ENCODE measurements around the gene CPT1C.

DNA sequence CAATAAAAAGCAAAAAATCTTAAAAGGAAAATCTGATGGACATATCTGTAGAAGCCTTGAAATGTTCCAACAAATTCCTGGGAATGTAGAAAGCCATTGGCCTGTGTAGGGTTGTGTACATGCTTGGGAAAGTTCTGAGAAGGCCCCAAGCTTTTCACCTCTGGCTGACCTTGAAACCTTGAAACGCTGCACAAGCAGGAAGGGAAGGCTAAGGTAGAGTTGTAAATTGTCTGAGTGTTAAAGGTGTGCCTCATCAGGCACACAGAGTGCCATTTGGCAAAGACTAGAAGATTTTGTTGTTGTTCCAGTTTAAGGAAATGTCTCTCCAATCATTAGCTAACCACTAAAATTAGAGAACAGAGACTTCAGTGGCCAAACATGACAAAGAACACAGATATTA is 61.8 kb downstream of the CPT1C start:
- TF ChIP-seq RAD21 (conservative IDR thresholded peaks at IDR 0.05) (no peak), POLR2AphosphoS5 (IDR thresholded peaks at IDR 0.05) (no peak), TAF1 (IDR thresholded peaks at IDR 0.05; ENCODE audit: low read depth) (no peak), EZH2 (IDR thresholded peaks at IDR 0.05; ENCODE audit: borderline replicate concordance, insufficient read depth, low read length, poor library complexity, severe bottlenecking) (no peak), SMC3 (conservative IDR thresholded peaks at IDR 0.05; ENCODE audit: poor library complexity) (no peak), EP300 (conservative IDR thresholded peaks at IDR 0.05; ENCODE audit: poor library complexity, severe bottlenecking) (no peak), MXI1 (conservative IDR thresholded peaks at IDR 0.05; ENCODE audit: poor library complexity, severe bottlenecking) (no peak)
- TF ChIP-seq, protein P1, sequence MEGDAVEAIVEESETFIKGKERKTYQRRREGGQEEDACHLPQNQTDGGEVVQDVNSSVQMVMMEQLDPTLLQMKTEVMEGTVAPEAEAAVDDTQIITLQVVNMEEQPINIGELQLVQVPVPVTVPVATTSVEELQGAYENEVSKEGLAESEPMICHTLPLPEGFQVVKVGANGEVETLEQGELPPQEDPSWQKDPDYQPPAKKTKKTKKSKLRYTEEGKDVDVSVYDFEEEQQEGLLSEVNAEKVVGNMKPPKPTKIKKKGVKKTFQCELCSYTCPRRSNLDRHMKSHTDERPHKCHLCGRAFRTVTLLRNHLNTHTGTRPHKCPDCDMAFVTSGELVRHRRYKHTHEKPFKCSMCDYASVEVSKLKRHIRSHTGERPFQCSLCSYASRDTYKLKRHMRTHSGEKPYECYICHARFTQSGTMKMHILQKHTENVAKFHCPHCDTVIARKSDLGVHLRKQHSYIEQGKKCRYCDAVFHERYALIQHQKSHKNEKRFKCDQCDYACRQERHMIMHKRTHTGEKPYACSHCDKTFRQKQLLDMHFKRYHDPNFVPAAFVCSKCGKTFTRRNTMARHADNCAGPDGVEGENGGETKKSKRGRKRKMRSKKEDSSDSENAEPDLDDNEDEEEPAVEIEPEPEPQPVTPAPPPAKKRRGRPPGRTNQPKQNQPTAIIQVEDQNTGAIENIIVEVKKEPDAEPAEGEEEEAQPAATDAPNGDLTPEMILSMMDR (IDR thresholded peaks at IDR 0.05; ENCODE audit: poor library complexity, severe bottlenecking): no peak
- TF ChIP-seq, protein P2, sequence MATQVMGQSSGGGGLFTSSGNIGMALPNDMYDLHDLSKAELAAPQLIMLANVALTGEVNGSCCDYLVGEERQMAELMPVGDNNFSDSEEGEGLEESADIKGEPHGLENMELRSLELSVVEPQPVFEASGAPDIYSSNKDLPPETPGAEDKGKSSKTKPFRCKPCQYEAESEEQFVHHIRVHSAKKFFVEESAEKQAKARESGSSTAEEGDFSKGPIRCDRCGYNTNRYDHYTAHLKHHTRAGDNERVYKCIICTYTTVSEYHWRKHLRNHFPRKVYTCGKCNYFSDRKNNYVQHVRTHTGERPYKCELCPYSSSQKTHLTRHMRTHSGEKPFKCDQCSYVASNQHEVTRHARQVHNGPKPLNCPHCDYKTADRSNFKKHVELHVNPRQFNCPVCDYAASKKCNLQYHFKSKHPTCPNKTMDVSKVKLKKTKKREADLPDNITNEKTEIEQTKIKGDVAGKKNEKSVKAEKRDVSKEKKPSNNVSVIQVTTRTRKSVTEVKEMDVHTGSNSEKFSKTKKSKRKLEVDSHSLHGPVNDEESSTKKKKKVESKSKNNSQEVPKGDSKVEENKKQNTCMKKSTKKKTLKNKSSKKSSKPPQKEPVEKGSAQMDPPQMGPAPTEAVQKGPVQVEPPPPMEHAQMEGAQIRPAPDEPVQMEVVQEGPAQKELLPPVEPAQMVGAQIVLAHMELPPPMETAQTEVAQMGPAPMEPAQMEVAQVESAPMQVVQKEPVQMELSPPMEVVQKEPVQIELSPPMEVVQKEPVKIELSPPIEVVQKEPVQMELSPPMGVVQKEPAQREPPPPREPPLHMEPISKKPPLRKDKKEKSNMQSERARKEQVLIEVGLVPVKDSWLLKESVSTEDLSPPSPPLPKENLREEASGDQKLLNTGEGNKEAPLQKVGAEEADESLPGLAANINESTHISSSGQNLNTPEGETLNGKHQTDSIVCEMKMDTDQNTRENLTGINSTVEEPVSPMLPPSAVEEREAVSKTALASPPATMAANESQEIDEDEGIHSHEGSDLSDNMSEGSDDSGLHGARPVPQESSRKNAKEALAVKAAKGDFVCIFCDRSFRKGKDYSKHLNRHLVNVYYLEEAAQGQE (IDR thresholded peaks at IDR 0.05; ENCODE audit: borderline replicate concordance): no peak
